ENCODE measurements around the gene TRIM46. TPM values are rescaled to one million over a fixed set of nuclear protein-coding genes. Genes with fewer than 3 reads are reported as not detected.

TRIM46 gene
- total and polyA plus RNA-seq, 9 of the 15 experiments (the other 6 are each of a cell fraction or from before 2014, with no cell fraction given) = 0.05 to 0.60 (median 0.16) TPM; not detected in 3

GRCh38 chr1:155207806-155208540 lies 34.3 kb downstream of the TRIM46 start, which contains the start of gene THBS3 (continued):
- TF ChIP-seq TEAD1 (CRISPR knock-in tag; IDR thresholded peaks at IDR 0.05) (peak in 1 of 2 experiments; percentile 74; a peak in 1 of 4 replicates), MYBL2 (IDR thresholded peaks at IDR 0.05; ENCODE audit: low read depth) (no peak), MYBL2 (CRISPR knock-in tag; IDR thresholded peaks at IDR 0.05; ENCODE audit: borderline replicate concordance) (no peak), CC2D1A (IDR thresholded peaks at IDR 0.05) (0 out of 2 replicates have a peak, but pooled peaks have one; percentile 30), IRF1 (CRISPR knock-in tag; IDR thresholded peaks at IDR 0.05; ENCODE audit: borderline replicate concordance) (no peak)

- no peaks in the 10 kb centered on the region for H4K20me1 ChIP-seq (replicated peaks; ENCODE audit: control insufficient read depth, insufficient read depth, low read length)
- peak; percentile 93 for ATAC-seq
- CTCF ChIA-PET (ENCODE audit: low intra/inter-chr PET ratio) = interaction anchor here (0.6 kb wide), 2 partner anchors 17 to 36 kb away, joined by 3 read pairs; partner anchors contain the start of gene KRTCAP2
- H2AFZ ChIP-seq (ENCODE audit: low read depth, low read length) = peak within 1 kb of the TSS; percentile 95
- no peaks in the 10 kb centered on the region for H3K9me1 ChIP-seq (ENCODE audit: control insufficient read depth, insufficient read depth, low read length)
- under 1% methylated on average over 28 of the region's 64 CpGs for WGBS (ENCODE audit: insufficient coverage, low coverage, missing lambda C conversion rate)
- intact Hi-C loops (cut with micrococcal nuclease) (no loop called here), in situ Hi-C loops (cut with MboI) (loop anchor here (5.0 kb wide), 1 partner anchor 389 kb away; no protein-coding TSS in a partner anchor)
- POLR2A ChIA-PET = interaction anchor here (0.8 to 2.2 kb wide), 6 partner anchors 10 to 35 kb away, joined by 3 to 10 read pairs (median 3); no protein-coding TSS in a partner anchor
- peaks cover 19 to 30% of the 10 kb centered on the region in 2 experiments for H3K4me1 ChIP-seq (replicated peaks in 1 of 2; ENCODE audit: control insufficient read depth in 2 of 2, insufficient read depth in 2 of 2, low read length in 2 of 2)
- H3K9me3 ChIP-seq (replicated peaks; ENCODE audit: control insufficient read depth, insufficient read depth, low read depth, low read length) = peaks cover 3% of the 10 kb centered on the region; the same call in 1 of the 2 replicates
- DNase-seq (ENCODE audit: extremely low read depth in 1 of 4, low spot score in 3 of 4) = peak; percentile 90 to 95 (median 92)
- H3K4me2 ChIP-seq (ENCODE audit: insufficient read depth, low read length) = peak within 1 kb of the TSS; percentile 100
- BruUV-seq (replicated peaks) = no TSS peak
- H3K36me3 ChIP-seq (ENCODE audit: control insufficient read depth, insufficient read depth, low read length) = peaks cover 22% of the 10 kb centered on the region; the same call in 2 of the 3 replicates
- H3K27ac ChIP-seq (ENCODE audit: extremely low read depth, low read depth, low read length) = peak within 1 kb of the TSS; percentile 97
- FAIRE-seq = peak; percentile 73
- peak within 1 kb of the TSS; percentile 100 for H3K9ac ChIP-seq (ENCODE audit: insufficient read depth in 1 of 2, low read depth in 2 of 2, low read length in 2 of 2)
- H3K4me3 ChIP-seq = peak within 1 kb of the TSS; percentile 100
- H3K27me3 ChIP-seq (ENCODE audit: control insufficient read depth in 2 of 2, insufficient read depth in 2 of 2, low read length in 2 of 2) = no peaks in the 10 kb centered on the region
- peaks cover 18% of the 10 kb centered on the region for H3K79me2 ChIP-seq (ENCODE audit: control insufficient read depth, insufficient read depth, low read length)
- peak; percentile 80 for TF ChIP-seq RNF2 (IDR thresholded peaks at IDR 0.05)
- TF ChIP-seq ZNF76 (CRISPR knock-in tag; IDR thresholded peaks at IDR 0.05; ENCODE audit: borderline replicate concordance) = no peak
- TF ChIP-seq ZBTB17 (CRISPR knock-in tag; IDR thresholded peaks at IDR 0.05) = peak; percentile 38; the same call in 1 of the 2 replicates
- TF ChIP-seq ZNF133 (CRISPR knock-in tag; IDR thresholded peaks at IDR 0.05) = no peak
- no peak for TF ChIP-seq CBX8 (IDR thresholded peaks at IDR 0.05; ENCODE audit: borderline replicate concordance, extremely low read depth, low read depth, low read length, poor library complexity, severe bottlenecking)
- TF ChIP-seq SOX6 (IDR thresholded peaks at IDR 0.05) = 0 out of 2 replicates have a peak, but pooled peaks have one; percentile 9
- TF ChIP-seq RB1 (IDR thresholded peaks at IDR 0.05; ENCODE audit: low read depth) = peak; percentile 23
- TF ChIP-seq ZNF780A (CRISPR knock-in tag; IDR thresholded peaks at IDR 0.05) = no peak
- peak; percentile 85 for TF ChIP-seq SAP30 (IDR thresholded peaks at IDR 0.05; ENCODE audit: borderline replicate concordance, insufficient read depth, low read depth, low read length, poor library complexity, severe bottlenecking)
These were observed 35.1 kb downstream of the TRIM46 start, which contains the start of gene MTX1 for GRCh38 chr1:155208541-155209311. Gene MTX1 (plus strand): TSS chr1:155208695. CDS start chr1:155208805, 110 bp downstream.
